Lower leg skin (tissue), 3 donors: Measurements from ENCODE around the gene TPP1.

ENCODE experiments used
- CTCF ChIP-seq, 3 donors: fragments of 450-650 bp; IDR thresholded peaks; one replicate each; pipeline ENCODE4 v1.5.1; 2016; ENCODE audit warnings: antibody characterized with exemption in 3 of 3, mild to moderate bottlenecking in 3 of 3, moderate library complexity in 2 of 3
- POLR2A ChIP-seq, 2 donors: fragments of 450-650 bp; IDR thresholded peaks; one replicate each; pipeline ENCODE4 v1.6.1; 2016 to 2017; ENCODE audit warnings: antibody characterized with exemption in 2 of 2, mild to moderate bottlenecking in 1 of 2, moderate library complexity in 1 of 2

DNA sequence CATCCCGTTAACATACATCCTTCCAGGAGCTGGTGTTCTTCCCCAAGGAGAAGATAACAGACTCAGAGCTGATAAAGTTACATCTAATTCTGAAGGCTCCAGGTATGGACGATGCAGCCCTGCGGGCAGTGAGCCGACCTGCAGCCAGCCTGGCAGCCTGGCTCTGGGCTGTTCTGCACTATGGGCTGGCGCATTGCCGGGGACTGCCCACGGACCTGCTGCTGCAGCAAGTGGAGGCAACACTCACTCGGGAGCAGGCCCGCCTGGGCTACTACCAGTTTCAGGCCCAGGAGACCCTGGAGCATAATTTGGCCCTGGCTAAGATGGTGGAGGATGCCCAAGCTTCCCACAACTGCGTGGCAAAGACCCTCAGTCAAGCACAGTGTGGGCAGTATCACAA, 55.6 kb downstream of the TPP1 start:
- TF ChIP-seq POLR2A (IDR thresholded peaks at IDR 0.05) = no peak
- TF ChIP-seq CTCF (IDR thresholded peaks at IDR 0.05) = no peak
